ENCODE results near the gene SSTR4. TPM values are rescaled to one million over a fixed set of nuclear protein-coding genes. Genes with fewer than 3 reads are reported as not detected.

The SSTR4 gene
- total and polyA plus RNA-seq, 8 donors = 0.07 TPM; not detected in 7

DNA sequence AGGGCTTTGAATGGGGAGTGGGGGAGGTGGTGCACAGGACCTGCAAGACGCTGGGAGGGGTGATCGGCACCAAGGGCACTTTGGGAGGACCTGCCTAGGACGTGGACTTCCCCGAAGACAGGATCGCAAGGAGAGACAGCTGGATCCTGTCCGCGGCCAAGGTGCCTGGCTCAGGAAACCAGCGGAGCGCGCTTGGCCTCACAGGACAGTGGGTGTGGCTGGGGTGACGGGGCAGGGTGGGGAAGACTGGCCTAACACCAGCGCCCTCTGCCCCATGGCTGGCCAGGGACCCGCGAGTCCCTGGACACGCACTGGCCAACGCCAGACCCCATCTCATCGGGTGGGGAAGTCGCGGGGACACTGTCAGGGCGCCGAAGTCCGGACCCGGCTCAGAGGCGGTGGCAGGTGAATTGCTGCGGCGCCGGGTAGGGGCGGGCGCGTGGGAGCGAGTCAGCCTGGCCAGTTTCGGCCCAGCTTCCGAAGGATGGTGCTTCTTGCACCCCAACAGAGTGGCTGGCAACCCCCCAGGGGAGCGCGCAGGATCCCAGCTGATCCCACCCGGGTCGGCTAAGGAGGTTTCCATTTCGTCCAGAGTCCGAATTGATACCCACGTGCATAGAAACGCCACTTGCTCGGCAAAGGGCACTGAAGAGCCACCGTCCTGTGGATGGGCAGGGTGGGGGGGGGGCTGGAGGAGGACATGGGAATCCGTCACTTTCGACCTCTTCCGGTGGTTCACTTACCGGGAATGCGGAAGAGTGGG is 15.1 kb downstream of the SSTR4 start:
- Histone ChIP-seq H3K4me1 (peaks cover 4 to 8% (median 5%) of the 10 kb centered on the region in 3 donors), H3K9me3 (no peaks in the 10 kb centered on the region), H3K4me3 (peak overlapping the region in 2 of 4 donors; percentile 38 to 48), H3K27ac (peak overlapping the region in 2 of 4 donors; percentile 51 to 60), H3K27me3 (peaks cover 0 to 34% (median 15%) of the 10 kb centered on the region in 4 donors), H3K36me3 (no peaks in the 10 kb centered on the region)
- DNase-seq = peak in 2 of 6 donors; percentile 27 to 64
- TF ChIP-seq, protein P1, sequence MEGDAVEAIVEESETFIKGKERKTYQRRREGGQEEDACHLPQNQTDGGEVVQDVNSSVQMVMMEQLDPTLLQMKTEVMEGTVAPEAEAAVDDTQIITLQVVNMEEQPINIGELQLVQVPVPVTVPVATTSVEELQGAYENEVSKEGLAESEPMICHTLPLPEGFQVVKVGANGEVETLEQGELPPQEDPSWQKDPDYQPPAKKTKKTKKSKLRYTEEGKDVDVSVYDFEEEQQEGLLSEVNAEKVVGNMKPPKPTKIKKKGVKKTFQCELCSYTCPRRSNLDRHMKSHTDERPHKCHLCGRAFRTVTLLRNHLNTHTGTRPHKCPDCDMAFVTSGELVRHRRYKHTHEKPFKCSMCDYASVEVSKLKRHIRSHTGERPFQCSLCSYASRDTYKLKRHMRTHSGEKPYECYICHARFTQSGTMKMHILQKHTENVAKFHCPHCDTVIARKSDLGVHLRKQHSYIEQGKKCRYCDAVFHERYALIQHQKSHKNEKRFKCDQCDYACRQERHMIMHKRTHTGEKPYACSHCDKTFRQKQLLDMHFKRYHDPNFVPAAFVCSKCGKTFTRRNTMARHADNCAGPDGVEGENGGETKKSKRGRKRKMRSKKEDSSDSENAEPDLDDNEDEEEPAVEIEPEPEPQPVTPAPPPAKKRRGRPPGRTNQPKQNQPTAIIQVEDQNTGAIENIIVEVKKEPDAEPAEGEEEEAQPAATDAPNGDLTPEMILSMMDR (IDR thresholded peaks at IDR 0.05) = no peak
- 1 to 2% methylated on average over 40 to 48 of the region's 48 CpGs for WGBS, 2 donors
- peak in 3 of 4 donors; percentile 30 to 43 (median 37) for ATAC-seq
- FAIRE-seq = no peak
- intact Hi-C loops (cut with DNase I) = no loop called here

DNA sequence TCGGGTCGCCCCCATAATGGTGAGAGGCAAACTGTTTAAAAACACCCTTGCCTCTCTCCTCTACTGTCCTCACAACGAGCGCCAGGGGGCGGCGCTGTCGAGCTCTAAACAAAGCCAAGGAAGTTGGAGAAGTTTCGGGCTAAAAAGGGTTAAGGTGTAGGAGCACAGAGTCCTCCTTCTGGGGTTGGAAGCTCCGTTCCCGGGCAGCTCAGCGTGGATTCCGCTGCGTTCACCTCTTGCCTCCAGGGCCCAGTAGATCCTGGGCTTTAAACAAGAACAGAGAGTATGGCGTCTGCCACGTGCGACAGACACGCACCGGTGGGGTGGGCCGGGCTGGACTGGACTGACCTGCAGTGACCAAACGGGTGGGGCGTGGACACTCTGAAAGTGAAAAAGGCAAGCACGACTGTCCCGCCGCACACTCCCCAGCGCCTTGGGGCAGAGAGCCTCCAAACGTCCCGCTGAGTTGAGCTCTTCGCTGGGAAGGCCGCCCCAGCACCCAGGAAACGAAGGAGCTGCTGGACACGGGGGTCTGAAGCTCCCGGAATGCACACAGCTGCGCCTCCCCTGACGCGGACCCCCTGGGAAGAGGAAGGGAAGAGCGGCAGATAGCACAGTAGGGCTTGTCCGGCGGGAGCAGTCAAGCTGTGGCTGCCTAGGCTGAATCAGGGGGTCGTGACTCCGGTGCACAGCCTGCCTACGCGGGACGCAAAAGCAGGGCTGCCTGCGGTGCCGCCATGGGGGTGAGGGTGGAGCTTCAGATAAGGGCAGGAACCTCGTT is 15.9 kb downstream of the SSTR4 start:
- H3K27me3 ChIP-seq = peaks cover 0 to 27% (median 15%) of the 10 kb centered on the region in 4 donors
- 10 to 14% methylated on average over 46 of the region's 46 CpGs for WGBS, 2 donors
- peaks cover 4 to 8% (median 5%) of the 10 kb centered on the region in 3 donors for H3K4me1 ChIP-seq
- FAIRE-seq (no peak), DNase-seq (peak in 5 of 6 donors; percentile 17 to 75 (median 46)), ATAC-seq (peak in 3 of 4 donors; percentile 46 to 58 (median 47))
- peak overlapping the region in 2 of 4 donors; percentile 46 to 51 for H3K27ac ChIP-seq
- H3K36me3 ChIP-seq = no peaks in the 10 kb centered on the region
- H3K4me3 ChIP-seq = peak overlapping the region in 2 of 4 donors; percentile 38 to 48
- no peaks in the 10 kb centered on the region for H3K9me3 ChIP-seq
- TF ChIP-seq, protein P1 (IDR thresholded peaks at IDR 0.05) = peak in 1 of 4 donors; percentile 13
- intact Hi-C loops (cut with DNase I) = no loop called here

DNA sequence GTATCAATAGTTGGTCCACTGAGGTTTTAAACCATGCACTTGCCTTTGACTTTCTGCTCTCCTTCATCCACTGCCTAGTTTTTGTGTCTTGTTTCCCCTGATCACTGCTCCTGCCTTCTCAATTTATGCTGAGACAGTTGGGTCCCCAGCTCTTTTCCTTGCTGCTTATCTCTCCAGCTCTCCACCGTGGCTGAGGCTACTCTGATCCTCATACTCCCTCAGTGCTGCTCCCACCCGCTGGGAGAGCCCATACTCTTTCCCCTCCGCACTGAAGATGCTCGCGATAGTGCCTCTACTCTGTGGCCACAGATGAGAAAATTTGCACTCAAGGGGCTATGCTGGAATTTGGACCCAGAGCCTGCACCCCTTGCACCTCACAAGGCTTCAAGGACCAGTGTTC is 17.8 kb downstream of the SSTR4 start:
- peaks cover 0 to 14% (median 2%) of the 10 kb centered on the region in 4 donors for H3K27me3 ChIP-seq
- FAIRE-seq = no peak
- WGBS, 2 donors = 72 to 76% methylated on average over 5 of the region's 5 CpGs
- no peak for ATAC-seq
- TF ChIP-seq, protein P1 (IDR thresholded peaks at IDR 0.05) = no peak
- H3K4me3 ChIP-seq = no peak overlapping the region
- no peaks in the 10 kb centered on the region for H3K36me3 ChIP-seq
- no peaks in the 10 kb centered on the region for H3K9me3 ChIP-seq
- intact Hi-C loops (cut with DNase I) = no loop called here
- peaks cover 4 to 8% (median 5%) of the 10 kb centered on the region in 3 donors for H3K4me1 ChIP-seq
- DNase-seq = no peak
- no peak overlapping the region for H3K27ac ChIP-seq

DNA sequence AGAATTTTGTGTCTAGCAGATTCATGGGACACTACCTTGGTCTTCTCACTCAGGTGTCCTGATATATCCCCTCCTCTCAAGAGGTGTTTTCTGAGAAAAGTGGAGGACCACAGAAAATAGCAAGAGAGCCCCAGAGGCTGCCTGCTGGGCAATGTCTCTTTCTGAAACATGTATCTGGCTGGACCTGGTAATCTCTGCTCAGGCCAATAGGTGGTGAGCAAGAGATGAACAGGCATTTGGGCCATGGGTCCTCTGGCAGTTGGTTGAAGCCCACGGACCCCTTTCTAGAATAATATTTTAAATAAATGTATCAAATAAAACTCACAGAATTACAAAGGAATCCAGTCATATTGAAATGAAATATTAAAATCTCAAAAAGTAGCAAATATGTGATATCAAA is 23.1 kb downstream of the SSTR4 start:
- H3K27me3 ChIP-seq = no peaks in the 10 kb centered on the region
- no peaks in the 10 kb centered on the region for H3K36me3 ChIP-seq
- intact Hi-C loops (cut with DNase I) = no loop called here
- ATAC-seq = no peak
- no peak overlapping the region for H3K27ac ChIP-seq
- no peaks in the 10 kb centered on the region for H3K9me3 ChIP-seq
- H3K4me1 ChIP-seq = no peaks in the 10 kb centered on the region
- TF ChIP-seq, protein P1 (IDR thresholded peaks at IDR 0.05) = no peak
- DNase-seq = no peak
- WGBS, 2 donors = 24 to 27% methylated on average over 1 of the region's 1 CpG
- no peak overlapping the region for H3K4me3 ChIP-seq
- FAIRE-seq = no peak
